ENCODE results near the gene THSD4.

The THSD4 gene

DNA sequence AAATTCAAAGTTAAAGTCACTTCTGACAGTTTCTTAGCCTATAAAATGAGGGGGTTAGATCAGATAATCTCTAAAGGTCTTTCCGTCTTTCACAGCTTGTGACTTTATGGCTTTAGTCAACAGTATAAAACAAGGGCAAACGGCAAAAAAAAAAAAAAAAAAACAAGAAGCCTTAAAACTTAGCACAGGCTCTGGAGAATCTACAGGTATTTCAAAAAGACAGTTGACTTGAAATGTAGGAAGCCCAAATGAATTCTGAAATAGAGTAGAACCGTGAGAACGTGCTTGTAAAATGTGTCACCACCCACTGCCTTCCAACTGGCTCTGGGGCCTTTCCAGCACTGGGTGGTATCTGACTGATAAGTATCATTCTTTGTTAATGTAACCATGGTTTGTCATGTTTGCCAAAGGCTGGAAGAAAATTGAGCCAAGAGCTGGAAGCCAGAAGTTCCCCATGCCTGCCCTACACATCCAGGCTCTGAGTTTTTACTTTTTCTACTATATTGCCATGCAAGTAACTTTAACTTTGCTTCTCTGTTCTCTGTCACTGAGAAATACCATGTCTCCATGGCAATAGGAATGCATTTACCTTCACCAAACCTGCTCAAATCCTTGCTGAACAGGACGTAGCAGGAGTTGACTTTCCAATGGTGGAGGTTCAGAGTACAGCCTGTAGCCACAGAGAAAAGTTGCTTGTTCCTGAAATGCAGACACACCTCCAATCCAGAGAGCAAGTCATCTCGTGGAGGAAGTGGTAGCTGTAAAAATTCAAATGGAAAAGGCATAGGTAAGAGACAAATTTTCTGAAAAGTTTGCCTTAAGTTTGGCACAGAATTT, 35.8 kb upstream of the THSD4 start:
- Histone ChIP-seq H3K36me3 (ENCODE audit: insufficient read depth, low read length) (no peaks in the 10 kb centered on the region), H3K9me3 (ENCODE audit: insufficient read depth, low read depth, low read length) (no peaks in the 10 kb centered on the region), H3K79me2 (ENCODE audit: insufficient read depth, low read length) (no peaks in the 10 kb centered on the region), H3K4me3 (ENCODE audit: low read length, poor library complexity, severe bottlenecking) (peak overlapping the region; percentile 62), H3K9me2 (replicated peaks; ENCODE audit: low read depth, low read length) (no peaks in the 10 kb centered on the region), H3F3A (ENCODE audit: low read depth) (no peaks in the 10 kb centered on the region; the same call in 1 of the 2 replicates), H3K9ac (ENCODE audit: low read depth, low read length, poor library complexity, severe bottlenecking) (peak overlapping the region; percentile 72), H3K4me1 (ENCODE audit: insufficient read depth, low read length, poor library complexity, severe bottlenecking) (peaks cover 46% of the 10 kb centered on the region), H3K27me3 (ENCODE audit: insufficient read depth, low read length, poor library complexity, severe bottlenecking) (no peaks in the 10 kb centered on the region), H4K20me1 (ENCODE audit: insufficient read depth, low read length, poor library complexity, severe bottlenecking) (no peaks in the 10 kb centered on the region), H3K4me2 (ENCODE audit: low read depth, low read length, poor library complexity, severe bottlenecking) (peak overlapping the region; percentile 82), H2AFZ (ENCODE audit: low read length) (peak overlapping the region; percentile 77)
- TF ChIP-seq, protein P1, sequence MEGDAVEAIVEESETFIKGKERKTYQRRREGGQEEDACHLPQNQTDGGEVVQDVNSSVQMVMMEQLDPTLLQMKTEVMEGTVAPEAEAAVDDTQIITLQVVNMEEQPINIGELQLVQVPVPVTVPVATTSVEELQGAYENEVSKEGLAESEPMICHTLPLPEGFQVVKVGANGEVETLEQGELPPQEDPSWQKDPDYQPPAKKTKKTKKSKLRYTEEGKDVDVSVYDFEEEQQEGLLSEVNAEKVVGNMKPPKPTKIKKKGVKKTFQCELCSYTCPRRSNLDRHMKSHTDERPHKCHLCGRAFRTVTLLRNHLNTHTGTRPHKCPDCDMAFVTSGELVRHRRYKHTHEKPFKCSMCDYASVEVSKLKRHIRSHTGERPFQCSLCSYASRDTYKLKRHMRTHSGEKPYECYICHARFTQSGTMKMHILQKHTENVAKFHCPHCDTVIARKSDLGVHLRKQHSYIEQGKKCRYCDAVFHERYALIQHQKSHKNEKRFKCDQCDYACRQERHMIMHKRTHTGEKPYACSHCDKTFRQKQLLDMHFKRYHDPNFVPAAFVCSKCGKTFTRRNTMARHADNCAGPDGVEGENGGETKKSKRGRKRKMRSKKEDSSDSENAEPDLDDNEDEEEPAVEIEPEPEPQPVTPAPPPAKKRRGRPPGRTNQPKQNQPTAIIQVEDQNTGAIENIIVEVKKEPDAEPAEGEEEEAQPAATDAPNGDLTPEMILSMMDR (conservative IDR thresholded peaks at IDR 0.05; ENCODE audit: low read length) = no peak
- no peak for TF ChIP-seq EZH2phosphoT487 (IDR thresholded peaks at IDR 0.05; ENCODE audit: borderline replicate concordance)

DNA sequence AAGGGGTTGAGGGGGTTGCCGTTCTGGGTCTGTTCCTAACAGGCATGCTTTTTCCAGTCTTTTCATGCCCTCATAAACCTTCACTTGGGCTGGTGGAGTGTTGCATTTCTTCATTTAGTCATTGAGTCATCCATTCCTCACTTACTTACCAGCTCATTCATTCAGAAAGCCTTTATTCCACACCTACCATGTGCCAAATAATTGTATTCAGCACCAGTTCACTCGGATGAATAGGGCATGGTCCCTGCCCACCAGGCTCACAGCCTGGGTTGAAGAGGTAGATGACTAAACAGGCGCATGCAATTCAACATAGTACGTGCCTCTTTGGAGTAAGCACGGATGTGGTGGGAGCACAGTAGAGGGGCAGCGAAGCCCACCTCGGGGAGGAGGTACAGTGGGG, 35.1 kb upstream of the THSD4 start:
- peaks cover 51% of the 10 kb centered on the region for H3K4me1 ChIP-seq (ENCODE audit: insufficient read depth, low read length, poor library complexity, severe bottlenecking)
- H3K9me2 ChIP-seq (replicated peaks; ENCODE audit: low read depth, low read length) = no peaks in the 10 kb centered on the region
- H4K20me1 ChIP-seq (ENCODE audit: insufficient read depth, low read length, poor library complexity, severe bottlenecking) = no peaks in the 10 kb centered on the region
- no peaks in the 10 kb centered on the region; the same call in 1 of the 2 replicates for H3F3A ChIP-seq (ENCODE audit: low read depth)
- H3K4me3 ChIP-seq (ENCODE audit: low read length, poor library complexity, severe bottlenecking) = peak overlapping the region; percentile 62
- H3K79me2 ChIP-seq (ENCODE audit: insufficient read depth, low read length) = no peaks in the 10 kb centered on the region
- no peaks in the 10 kb centered on the region for H3K27me3 ChIP-seq (ENCODE audit: insufficient read depth, low read length, poor library complexity, severe bottlenecking)
- peak overlapping the region; percentile 72 for H3K9ac ChIP-seq (ENCODE audit: low read depth, low read length, poor library complexity, severe bottlenecking)
- no peak for TF ChIP-seq EZH2phosphoT487 (IDR thresholded peaks at IDR 0.05; ENCODE audit: borderline replicate concordance)
- TF ChIP-seq, protein P1 (conservative IDR thresholded peaks at IDR 0.05; ENCODE audit: low read length) = no peak
- no peaks in the 10 kb centered on the region for H3K9me3 ChIP-seq (ENCODE audit: insufficient read depth, low read depth, low read length)
- H3K4me2 ChIP-seq (ENCODE audit: low read depth, low read length, poor library complexity, severe bottlenecking) = peak overlapping the region; percentile 82
- peak overlapping the region; percentile 77; the same call in 1 of the 2 replicates for H2AFZ ChIP-seq (ENCODE audit: low read length)
- H3K36me3 ChIP-seq (ENCODE audit: insufficient read depth, low read length) = no peaks in the 10 kb centered on the region

DNA sequence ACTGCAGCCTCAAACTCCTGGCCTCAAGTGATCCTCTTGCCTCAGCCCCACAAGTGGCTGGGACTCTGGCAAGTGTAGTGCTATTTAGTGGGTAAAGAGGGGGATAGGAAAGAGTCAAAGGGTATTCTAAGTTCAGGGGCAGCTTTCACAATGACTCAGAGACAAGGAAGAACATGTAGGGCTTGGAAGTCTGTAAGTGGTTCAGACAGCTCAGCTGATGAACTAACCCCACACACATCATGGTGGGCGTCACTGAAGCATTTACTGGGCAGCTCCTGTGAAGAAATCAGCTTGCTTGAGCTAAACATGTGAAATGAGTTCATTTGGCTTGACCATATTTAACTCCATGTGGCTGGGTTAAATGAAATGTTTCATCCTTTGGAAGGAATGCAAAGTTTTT, 34.6 kb upstream of the THSD4 start:
- H3K9me2 ChIP-seq (replicated peaks; ENCODE audit: low read depth, low read length) = no peaks in the 10 kb centered on the region
- peaks cover 52% of the 10 kb centered on the region for H3K4me1 ChIP-seq (ENCODE audit: insufficient read depth, low read length, poor library complexity, severe bottlenecking)
- H2AFZ ChIP-seq (ENCODE audit: low read length) = no peak overlapping the region
- peak overlapping the region; percentile 72 for H3K9ac ChIP-seq (ENCODE audit: low read depth, low read length, poor library complexity, severe bottlenecking)
- no peak for TF ChIP-seq EZH2phosphoT487 (IDR thresholded peaks at IDR 0.05; ENCODE audit: borderline replicate concordance)
- TF ChIP-seq, protein P1 (conservative IDR thresholded peaks at IDR 0.05; ENCODE audit: low read length) = no peak
- no peaks in the 10 kb centered on the region for H3K27me3 ChIP-seq (ENCODE audit: insufficient read depth, low read length, poor library complexity, severe bottlenecking)
- no peaks in the 10 kb centered on the region for H3K9me3 ChIP-seq (ENCODE audit: insufficient read depth, low read depth, low read length)
- H3F3A ChIP-seq (ENCODE audit: low read depth) = no peaks in the 10 kb centered on the region; the same call in 1 of the 2 replicates
- no peaks in the 10 kb centered on the region for H3K79me2 ChIP-seq (ENCODE audit: insufficient read depth, low read length)
- H3K4me3 ChIP-seq (ENCODE audit: low read length, poor library complexity, severe bottlenecking) = no peak overlapping the region
- no peaks in the 10 kb centered on the region for H3K36me3 ChIP-seq (ENCODE audit: insufficient read depth, low read length)
- peak overlapping the region; percentile 82 for H3K4me2 ChIP-seq (ENCODE audit: low read depth, low read length, poor library complexity, severe bottlenecking)
- H4K20me1 ChIP-seq (ENCODE audit: insufficient read depth, low read length, poor library complexity, severe bottlenecking) = no peaks in the 10 kb centered on the region

Data from Loucy (cell line).